Stimulated activated CD8-positive, alpha-beta memory T cell treated with anti-CD3 and anti-CD28 coated beads, Interleukin-4, amount 100 ng/mL, for 48 hours (primary cell): ENCODE measurements around the gene SMYD5.
A peak's percentile ranks its signal among the peaks of the same experiment; 100 is the strongest.
"Not testable (repeated sequence)": the region's sequence is repeated elsewhere in the genome, so short reads cannot be mapped to it uniquely, and the experiment has no call there.

Source experiments
- DNase-seq: peaks from one replicate; pipeline ENCODE4 v3.0.0-alpha.2; 2020

SMYD5 gene

DNA sequence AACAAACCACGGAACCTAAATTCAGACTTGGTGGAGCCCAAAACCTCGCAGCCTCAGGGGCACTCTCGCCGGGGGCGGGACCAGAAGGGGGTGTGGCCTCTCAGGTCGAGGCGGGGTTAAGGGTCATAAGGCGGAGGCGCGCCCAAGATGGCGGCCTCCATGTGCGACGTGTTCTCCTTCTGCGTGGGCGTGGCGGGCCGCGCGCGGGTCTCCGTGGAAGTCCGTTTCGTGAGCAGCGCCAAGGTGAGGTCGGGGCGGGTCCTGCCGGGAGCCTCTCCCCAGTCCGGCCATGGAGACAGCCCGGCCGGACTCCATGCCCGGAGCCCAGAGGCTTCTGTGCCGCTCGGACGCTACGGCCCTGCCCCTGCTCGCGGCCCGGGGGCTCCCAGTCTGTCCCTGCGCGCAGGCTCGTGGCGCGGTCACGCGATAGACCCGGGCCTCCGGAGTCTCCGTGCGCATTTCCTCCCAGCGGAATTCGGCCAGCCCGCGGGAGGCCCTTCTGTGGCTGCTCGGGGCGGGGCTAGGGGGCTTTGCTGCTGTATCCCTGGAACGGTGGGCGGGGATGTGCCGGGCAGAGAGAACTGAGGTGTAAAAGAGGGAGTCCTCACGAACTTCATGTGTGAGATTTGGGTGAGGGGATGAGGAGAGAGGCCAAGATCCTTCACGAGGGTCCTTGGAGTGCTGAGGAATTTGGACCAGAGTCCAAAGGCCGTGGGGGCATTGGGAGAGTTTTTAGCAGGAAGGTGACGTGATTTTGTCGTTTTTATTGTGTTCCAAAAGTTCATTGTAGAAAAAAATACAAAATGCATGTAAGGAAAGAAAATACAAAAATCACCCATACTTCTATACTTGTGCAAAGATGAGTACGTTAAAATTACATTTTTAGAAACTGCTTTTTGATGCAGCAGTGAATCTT, at the start of gene SMYD5:
Gene SMYD5 (plus strand): TSS at position 126 of the 916 bp plus-strand sequence. CDS start 22 bp downstream, at position 148.
- peak; percentile 97 for DNase-seq

DNA sequence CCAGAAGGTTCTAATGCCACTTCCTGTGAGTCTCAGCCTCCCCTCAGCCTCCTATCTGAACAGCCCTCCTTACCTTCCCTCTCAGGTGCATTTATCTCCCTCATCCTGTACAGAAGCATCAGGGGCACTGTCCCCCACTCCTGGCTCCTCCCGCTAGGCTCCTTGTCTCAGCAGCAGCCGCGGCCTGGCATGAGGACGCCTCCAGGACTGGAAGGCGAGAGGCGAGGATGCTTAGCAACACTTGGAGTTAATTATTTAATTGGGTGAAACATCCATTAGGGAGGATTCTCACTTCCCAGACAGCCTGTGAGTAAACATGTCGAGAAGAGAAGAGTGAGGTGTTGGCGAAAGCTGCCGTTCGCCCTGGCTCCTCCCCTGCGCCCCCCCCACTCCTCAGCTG, 48.1 kb upstream of the SMYD5 start:
- DNase-seq = not testable (repeated sequence)

DNA sequence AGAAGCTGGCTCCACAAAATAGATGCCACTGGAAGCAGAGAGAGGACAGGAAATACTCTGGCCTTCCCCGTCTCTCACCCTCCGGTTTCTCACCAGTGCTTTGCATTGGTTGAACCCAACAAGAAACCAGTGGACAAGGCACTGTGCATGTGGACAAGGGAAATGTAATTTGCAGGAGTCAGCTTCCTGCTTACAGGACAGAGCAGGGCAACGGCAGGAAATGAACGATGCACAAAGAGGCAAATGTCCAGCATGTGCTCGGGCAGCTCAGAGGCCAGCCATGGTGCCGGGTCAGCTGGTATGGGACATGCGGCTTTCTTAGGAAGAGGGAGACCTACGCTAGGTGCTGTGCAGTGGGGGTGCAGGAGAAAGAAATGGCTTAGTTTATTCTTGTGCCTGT, 47.2 kb upstream of the SMYD5 start:
- not testable (repeated sequence) for DNase-seq

DNA sequence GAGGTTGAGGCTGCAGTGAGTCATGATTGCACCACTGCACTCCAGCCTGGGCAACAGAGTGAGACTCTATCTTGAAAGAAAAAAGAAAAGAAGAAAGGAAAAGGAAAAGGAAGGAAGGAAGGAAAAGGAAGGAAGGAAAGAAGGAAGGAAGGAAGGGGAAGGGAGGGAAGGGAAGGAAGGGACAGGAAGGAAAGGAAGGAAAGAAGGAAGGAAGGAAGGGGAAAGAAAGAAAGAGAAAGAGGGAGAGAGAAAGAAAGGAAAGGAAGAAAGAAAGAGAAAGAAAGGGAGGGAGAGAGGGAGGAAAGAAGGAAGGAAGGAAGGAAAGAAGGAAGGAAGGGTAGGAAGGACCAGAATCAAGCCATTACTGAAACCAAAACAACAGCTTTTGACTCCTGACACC, 45.7 kb upstream of the SMYD5 start:
- not testable (repeated sequence) for DNase-seq

DNA sequence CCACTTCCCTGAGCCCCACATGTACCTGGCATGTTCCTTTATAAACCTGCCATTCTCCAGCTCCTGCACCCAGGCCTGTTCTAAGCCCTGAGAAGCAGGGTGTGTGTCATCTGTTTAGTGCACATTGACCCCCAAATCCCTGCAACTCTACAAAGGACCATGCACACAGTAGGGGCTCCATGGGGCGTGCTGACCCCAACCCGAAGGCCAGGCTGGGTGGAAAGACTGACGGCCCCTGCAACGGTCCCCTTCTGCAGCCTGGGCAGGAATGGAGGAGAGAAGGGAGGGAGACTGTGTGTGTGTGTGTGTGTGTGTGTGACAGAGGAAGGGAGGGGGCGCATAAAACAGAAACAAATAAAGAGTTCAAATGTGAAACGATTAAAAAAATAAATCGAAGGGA, 43.7 kb upstream of the SMYD5 start:
- DNase-seq = not testable (repeated sequence)

DNA sequence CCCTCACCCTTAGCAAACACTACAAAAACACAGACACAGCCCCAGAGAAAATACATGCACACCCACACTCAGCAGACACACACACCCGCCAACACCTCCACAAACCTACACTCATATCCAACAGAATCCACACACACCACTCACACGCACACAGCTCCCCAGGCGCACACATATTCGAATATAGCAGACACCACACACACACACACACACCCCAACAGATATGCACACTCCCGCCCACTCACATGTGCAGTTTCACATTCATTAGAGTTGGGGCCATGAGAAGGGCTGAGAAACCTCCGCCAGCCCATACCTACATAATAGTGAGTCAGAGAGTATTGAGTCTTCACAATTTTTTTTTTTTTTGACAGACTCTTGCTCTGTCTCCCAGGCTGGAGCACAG, 41.1 kb upstream of the SMYD5 start:
- DNase-seq = peak; percentile 71

DNA sequence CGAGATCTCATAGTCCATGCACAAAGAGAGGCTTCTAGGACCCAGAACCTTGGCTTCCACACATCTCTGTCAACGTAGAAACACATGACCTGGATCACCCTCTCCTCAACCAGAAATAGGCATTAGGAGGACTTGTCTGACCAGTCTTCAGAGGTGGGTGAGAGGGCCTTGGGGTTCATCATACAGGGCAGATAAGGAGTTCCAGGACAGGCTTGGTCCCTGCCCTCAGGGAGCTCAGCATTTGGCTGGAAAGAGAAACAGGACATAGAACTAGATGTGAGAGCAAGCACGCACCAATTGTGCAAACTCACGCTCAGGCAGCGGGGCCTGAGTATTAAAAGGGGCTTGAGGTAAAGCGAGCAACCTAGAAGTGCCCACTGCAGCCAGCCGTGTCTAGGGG, 40.3 kb upstream of the SMYD5 start:
- no peak for DNase-seq

DNA sequence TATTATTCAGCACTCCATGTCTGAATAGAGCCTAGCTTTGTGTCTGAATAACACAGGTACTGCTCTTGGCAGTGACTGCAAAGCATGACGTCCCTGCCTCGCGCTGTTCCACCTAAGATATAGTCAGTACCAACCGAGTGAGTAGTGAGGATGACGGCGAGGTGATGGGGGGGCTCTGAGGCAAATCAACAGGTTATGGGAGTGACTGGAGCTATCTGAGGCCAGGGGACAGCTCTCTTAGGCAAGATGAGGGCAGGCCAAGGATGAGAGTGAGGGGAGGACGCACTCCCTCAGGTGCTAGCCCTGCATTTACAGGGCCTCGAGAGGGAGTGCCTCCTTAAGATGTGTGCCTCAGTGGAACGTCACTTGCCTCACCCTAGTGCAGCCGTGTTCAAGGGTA, 39.8 kb upstream of the SMYD5 start:
- no peak for DNase-seq

DNA sequence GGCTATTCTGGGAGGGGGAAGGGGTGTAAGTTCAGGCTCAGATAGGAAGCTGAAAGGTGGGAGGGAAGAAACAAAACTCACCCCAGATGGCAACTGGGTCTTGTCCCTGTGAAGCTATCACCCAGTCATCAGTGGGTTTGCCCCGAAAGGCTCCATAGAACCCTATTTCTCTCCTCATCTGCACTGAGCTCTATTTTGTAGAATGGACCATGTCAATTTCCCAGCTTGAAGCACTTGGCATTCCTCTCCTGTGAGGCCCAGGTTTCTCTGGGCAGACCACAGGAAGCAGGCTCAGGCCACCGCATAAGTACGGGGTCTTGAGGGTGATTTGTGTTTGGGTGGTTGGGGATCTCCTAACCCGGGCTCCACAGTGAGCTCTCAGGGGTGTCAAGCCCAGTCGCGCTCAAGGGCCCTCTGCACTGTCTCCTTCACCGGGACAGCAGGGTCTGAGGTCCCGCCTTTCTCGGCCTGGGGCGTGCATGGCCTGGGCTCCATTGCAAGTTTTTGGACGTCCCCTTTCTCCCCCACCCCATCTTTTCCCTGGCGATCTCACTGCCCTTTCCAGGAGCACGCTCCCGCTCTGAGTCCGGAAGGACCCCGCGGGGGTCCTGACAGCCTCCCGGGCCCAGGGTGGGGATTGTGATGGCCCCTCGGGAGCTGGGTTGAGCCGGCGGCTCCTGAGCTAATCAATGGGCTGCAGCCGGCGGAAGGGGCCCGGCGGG, 38.9 kb upstream of the SMYD5 start:
- no peak for DNase-seq

DNA sequence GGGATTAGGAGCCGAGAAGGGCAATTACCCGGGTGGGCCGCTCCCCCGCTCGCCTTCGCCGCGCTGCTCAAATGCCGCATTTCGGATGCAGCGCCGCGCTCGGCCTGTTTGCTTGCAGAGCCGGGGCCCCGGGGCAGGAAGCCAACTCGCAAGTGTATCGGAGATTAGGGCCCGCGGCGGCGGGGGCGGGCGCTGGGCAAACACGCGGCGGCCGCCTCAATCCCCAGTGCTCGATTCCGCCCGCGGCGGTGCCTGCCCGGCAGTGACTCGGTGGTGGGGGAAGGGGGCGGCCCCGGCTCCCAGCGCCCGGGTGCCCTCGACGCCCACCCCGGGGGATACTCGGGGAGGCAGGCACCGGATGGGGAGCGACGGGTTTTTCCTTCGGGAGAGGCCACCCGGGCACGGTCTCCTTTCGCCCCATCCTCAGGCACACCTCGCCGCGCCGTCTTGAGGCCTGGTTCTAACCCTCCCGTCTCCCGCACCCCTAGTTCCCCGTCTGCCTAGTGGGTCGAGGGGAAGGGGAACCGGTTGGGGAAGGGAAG, 38.3 kb upstream of the SMYD5 start:
- DNase-seq = peak; percentile 81

DNA sequence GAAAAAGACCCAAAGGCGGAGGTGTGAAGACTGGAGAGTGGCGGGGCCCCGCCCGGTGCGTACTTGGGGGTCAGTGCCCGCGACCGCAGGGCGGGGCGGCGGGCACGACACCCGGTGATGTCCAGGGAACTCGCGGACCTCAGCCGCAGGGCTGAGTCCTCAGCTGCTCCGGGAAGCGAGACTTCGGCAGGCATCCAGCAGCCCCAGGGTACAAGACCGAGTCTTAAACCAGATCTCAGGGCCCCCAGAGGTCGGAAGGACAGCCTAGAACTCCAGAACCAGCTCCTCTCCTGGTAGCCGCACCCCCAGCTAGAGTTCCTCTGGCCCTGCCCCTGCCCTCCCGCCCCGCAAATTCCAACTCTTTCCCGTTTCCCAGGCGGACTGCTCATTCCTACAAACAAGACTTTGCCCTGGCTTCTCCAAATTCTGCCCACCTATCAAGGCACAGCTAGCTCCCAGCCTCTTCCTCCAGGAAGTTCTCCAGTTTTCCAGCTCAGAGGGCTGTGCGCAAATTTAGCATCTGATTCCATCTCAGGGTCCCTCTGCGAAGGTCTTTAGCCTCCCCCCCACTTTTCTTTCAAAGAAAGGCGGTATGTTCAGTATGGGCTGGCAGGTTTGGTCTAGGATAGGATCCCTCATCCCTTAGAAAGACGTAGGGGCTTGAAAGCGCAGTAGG, 37.7 kb upstream of the SMYD5 start:
- DNase-seq = no peak

DNA sequence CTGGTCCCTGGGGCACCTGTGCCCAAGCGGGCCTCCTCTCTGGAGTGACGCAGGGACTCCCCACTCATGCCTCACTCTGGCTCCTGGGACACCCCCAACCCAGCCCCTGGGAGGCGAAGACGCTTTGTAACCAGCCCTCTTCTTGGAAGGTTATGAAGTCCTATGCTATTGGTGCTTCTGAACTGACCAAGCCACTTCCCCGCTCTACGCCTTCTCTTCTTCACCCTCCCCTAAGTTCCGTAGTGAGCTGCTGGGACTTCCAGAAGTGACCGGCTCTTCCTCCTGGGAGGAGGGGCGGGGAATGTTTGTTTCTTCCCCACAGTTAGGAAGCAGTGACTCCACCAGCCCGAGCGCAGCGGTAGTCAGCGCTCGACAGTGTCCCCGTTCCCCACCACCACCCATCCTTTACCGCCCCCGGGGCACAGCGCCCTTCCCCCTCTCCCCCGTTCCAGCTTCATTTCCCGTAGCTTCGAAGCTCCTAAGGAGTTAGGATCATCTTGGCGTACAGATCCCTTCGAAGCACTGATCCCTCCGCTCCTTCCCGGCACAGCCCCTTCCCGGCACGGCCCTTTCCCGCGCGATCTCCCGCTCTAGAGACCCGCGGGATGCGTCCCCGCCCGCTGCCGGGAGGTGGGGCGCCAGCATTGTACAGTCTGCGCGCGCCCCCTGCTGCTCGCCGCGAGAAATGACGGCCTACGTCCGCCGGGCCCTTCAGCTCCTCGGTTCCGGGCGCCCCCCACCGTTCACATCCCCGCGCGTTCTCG, 37.0 kb upstream of the SMYD5 start:
- peak; percentile 95 for DNase-seq

DNA sequence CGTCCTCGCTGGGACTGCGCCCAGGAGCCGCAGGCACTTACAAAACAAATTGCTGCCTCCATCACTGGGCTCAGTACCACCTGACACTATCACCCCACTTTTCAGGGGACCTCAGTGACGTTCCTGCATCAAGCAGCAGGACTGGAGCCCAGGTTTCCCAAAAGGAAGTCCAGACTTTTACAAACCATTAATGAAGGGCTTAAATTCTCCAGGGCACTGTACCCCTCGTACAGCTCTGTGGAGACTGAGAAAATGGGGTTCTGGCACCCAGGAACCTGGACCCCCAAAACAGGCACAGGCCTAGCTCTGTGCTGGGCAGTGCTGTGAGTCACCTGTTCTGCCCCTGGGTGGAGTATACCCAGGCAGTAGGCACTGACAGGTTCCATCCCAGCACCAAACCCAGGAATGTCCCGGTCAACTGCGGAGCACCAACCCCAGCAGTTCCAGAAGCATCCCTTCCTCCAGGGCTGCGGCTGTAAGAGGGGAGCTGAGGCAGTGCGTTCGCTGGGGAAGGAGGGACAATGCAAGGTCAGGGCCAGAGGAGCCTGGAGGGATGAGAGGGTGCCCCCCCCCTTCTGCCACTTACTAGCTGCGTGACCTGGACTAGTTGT, 36.3 kb upstream of the SMYD5 start:
- no peak for DNase-seq

DNA sequence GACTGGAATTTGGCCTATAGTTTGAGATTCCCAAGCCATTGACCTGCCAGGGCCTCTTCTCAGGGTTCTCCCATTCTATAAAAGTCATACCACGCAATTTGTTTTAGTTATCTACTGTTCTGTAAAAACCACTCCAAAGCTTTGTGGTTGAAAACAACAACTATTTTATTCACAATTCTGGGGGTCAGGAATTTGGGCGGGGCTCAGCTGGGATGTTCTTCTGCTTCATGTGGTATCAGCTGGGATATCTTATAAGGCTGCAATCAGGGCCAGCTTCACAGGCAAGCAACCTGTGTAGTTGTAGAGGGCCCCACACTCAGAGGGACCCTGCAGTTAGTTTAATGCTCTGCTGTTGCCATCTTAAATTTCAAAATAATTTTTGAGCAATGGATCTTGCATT, 28.1 kb upstream of the SMYD5 start:
- DNase-seq = no peak

DNA sequence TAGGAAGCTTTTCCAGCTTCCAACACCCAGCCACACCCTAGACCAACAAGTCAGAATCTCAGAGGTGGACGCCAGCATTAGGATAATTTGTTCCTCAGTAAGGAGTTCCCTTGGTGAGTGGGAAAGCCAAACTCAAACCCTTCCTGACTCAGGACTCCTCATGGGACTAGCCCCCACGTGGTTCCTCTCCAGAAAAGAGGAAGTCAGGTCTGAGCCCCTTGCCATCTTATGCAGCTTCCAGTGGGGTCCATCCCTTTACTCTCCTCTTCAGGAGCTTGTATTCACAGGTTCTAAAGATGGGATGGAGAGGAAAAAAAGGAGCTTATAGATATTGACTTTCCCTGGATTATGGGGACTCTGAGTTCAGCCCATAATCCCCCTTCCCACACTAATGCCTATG, 26.5 kb upstream of the SMYD5 start:
- no peak for DNase-seq

DNA sequence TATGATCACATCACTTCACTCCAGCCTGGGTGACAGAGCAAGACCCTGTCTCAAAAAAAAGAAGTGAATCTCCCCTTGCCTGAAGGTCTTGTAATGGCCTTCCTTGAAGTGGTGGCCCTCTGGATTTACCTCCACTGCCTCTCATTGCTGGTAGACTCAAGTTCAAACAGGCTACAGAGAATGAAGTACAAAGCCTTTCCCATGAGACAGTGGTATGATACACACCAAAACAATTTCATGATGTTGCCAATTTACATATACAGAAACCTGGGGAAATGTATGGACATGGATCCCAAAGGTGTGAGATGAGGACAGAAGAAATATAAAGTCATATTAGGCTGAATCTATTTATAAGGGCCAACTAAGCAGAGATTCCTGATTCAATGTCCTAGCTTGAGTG, 16.5 kb upstream of the SMYD5 start:
- DNase-seq = no peak

DNA sequence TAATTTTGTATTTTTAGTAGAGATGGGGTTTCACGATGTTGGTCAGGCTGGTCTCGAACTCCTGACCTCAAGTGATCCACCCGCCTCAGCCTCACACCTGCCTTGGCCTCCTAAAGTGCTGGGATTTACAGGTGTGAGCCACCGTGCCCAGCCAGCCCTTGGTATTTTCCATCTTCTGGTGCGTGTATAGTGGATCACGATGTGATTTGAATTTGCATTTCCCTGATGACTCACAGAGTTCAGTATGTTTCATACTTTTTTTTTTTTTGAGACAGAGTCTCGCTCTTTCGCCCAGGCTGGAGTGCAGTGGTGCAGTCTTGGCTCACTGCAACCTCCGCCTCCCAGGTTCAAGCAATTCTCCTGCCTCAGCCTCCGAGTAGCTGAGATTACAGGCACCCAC, 13.8 kb upstream of the SMYD5 start:
- not testable (repeated sequence) for DNase-seq

DNA sequence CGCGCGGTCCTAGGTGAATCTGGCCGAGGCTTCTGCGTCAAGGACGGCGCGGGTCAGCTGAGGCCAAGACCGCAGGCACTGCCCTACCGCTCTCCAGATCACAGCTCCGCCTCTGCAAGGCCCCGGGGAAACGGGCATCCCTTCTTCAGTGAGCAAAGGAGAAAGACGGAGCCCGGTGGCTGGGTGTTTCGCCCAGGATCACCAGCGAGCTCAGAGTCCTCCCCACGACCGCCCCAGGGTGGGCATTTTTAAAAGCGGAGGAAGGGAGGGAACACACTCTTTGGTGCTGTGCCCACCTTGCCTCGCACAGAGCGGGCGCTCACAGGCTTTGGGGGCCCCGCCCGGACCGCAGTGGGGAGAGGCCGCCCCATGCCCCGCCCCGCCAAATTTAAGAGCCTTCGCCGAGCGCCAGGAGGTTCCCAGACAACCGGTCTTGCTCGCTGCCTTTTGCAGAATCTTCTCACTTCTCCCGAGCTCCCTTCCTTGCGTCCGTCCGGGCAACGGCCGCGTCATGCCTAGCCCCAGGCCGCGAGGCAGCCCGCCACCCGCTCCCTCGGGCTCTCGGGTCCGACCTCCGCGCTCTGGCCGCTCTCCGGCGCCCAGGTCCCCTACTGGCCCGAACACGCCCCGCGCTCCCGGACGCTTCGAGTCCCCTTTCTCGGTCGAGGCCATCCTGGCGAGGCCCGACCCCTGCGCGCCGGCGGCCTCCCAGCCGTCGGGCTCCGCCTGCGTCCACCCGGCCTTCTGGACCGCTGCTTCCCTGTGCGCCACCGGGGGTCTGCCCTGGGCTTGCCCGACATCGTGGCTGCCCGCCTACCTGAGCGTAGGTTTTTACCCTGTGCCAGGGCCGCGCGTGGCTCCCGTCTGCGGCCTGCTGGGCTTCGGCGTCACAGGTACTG, 11.6 kb upstream of the SMYD5 start, which contains the start of gene NOTO:
Gene NOTO (plus strand): TSS at position 419 of the 899 bp plus-strand sequence. CDS start 93 bp downstream, at position 512.
- peak; percentile 33 for DNase-seq

DNA sequence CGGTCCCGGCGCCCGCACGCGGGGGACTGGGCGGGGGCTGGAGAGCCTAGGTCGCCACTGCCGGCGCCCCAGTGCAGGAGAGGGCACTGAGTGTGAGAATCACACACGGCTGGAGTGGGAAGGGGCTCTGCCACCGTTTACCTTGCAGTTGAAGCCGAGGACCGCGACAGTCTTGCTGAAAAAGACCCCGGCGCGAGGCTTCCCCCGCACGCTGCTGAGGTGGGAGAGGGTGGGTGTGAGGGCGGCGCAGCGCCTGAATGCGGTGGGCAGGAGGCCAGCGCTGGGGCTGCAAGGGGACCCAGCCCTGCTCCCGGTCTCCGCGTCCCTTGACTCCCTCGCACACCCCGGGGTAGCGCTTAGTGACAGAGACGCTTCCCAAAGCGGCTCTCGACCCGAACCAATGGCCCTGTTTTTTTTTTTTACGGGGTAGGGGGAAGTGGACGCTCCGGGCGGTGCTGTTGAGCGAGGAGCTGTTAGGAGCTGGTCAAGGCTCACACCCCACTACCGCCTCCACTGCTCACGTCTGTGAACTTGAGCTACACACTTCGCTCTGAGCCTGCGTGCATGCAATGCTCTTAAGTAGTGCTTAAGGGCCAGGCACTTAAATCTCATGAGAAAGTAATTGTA, 10.9 kb upstream of the SMYD5 start:
- no peak for DNase-seq

DNA sequence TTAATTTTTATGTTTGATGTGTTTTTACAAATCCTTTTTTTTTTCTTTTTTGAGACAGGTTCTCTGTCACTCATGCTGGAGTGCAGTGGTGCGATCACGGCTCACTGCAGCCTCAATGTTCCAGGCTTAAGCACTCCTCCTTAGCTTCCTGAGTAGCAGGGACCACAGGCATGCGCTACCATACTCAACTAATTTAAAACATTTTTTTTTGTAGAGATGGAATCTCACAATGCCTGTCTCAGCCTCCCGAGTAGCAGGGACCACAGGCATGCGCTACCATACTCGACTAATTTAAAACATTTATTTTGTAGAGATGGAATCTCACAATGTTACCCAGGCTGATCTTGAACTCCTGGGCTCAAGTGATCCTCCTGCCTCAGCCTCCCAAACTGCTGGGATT, 8.4 kb upstream of the SMYD5 start:
- no peak for DNase-seq
